NCI-H2081 treated with DMSO at 0.1 percent for 48 hours (cell line): Measurements from ENCODE around the gene FSD1L.
"Not testable (repeated sequence)": the region's sequence is repeated elsewhere in the genome, so short reads cannot be mapped to it uniquely, and the experiment has no call there.

ENCODE experiments used
- DNase-seq: peaks from one replicate; lab custom pipeline; 2025; lab: John Stamatoyannopoulos, UW

FSD1L gene

GRCh38 chr9:105484226-105484625 lies 36.4 kb downstream of the FSD1L start:
- DNase-seq: no peak

- no peak for DNase-seq
Observed at GRCh38 chr9:105485131-105485530, 37.3 kb downstream of the FSD1L start.

- no peak for DNase-seq
Observed at GRCh38 chr9:105496826-105497225, 49.0 kb downstream of the FSD1L start.

- DNase-seq: no peak
Observed at GRCh38 chr9:105497704-105498103, 49.9 kb downstream of the FSD1L start.

- DNase-seq: no peak
Observed at GRCh38 chr9:105500108-105500766, 52.4 kb downstream of the FSD1L start.

GRCh38 chr9:105501414-105501813 lies 53.6 kb downstream of the FSD1L start:
- no peak for DNase-seq

GRCh38 chr9:105502276-105502675 lies 54.4 kb downstream of the FSD1L start:
- DNase-seq: no peak

GRCh38 chr9:105503881-105504280 lies 56.0 kb downstream of the FSD1L start:
- no peak for DNase-seq

GRCh38 chr9:105507096-105507790 lies 59.4 kb downstream of the FSD1L start:
- DNase-seq: no peak

- DNase-seq: no peak
Observed at GRCh38 chr9:105508530-105508929, 60.7 kb downstream of the FSD1L start.

- no peak for DNase-seq
Observed at GRCh38 chr9:105510024-105510423, 62.2 kb downstream of the FSD1L start.

GRCh38 chr9:105511446-105511845 lies 63.6 kb downstream of the FSD1L start:
- no peak for DNase-seq

GRCh38 chr9:105515811-105516413 lies 68.1 kb downstream of the FSD1L start:
- no peak for DNase-seq

- not testable (repeated sequence) for DNase-seq
Observed at GRCh38 chr9:105519710-105520369, 72.0 kb downstream of the FSD1L start.

- not testable (repeated sequence) for DNase-seq
Observed at GRCh38 chr9:105520992-105521391, 73.2 kb downstream of the FSD1L start.

- DNase-seq: not testable (repeated sequence)
Observed at GRCh38 chr9:105522618-105523385, 75.0 kb downstream of the FSD1L start.

GRCh38 chr9:105531530-105531929 lies 83.7 kb downstream of the FSD1L start:
- DNase-seq: no peak

GRCh38 chr9:105535920-105536668 lies 88.3 kb downstream of the FSD1L start:
- DNase-seq: no peak

- no peak for DNase-seq
Observed at GRCh38 chr9:105539452-105539851, 91.6 kb downstream of the FSD1L start.

GRCh38 chr9:105541838-105542237 lies 94.0 kb downstream of the FSD1L start:
- DNase-seq: no peak

GRCh38 chr9:105554042-105554441 lies 106.2 kb downstream of the FSD1L start:
- DNase-seq: no peak
